Left kidney (tissue), 2 donors: ENCODE results near the gene MYPN. TPM values are rescaled to one million over a fixed set of nuclear protein-coding genes. Genes with fewer than 3 reads are reported as not detected.
"Not testable (repeated sequence)": the region's sequence is repeated elsewhere in the genome, so short reads cannot be mapped to it uniquely, and the experiment has no call there.

ENCODE experiments used
- DNase-seq: peaks from one replicate; pipeline ENCODE4 v3.0.0-alpha.2; 2013
- polyA plus RNA-seq: library from polyadenylated mRNA; unstranded; fragments of 120-200 nt; gene quantifications from one replicate; pipeline ENCODE4 v1.2.1, GENCODE V29; 2013; ENCODE audit not compliant: insufficient read length

Gene MYPN
- polyA plus RNA-seq, 1 donor, result 0.03 TPM

- DNase-seq, result no peak
Measured at GRCh38 chr10:68172324-68172723, 63.0 kb downstream of the MYPN start.

DNA sequence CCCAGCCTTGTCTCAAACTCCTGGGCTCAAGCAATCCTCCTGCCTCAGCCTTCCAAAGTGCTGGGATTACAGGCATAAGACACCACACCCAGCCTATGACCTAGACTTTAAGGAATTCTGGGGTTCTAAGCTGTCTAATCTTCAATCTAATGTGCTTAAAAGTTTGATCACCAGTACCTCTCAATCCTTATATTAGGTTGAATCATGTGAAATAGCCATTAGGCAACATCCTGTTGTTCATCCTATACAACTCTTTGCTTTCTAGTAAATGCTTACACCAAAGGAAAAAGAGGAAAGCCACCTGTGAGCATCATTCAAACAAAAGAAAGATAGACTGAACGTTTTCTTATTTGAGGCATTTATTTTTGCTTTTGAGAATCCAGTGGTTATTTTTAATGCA, 66.7 kb downstream of the MYPN start:
- DNase-seq, result no peak

DNA sequence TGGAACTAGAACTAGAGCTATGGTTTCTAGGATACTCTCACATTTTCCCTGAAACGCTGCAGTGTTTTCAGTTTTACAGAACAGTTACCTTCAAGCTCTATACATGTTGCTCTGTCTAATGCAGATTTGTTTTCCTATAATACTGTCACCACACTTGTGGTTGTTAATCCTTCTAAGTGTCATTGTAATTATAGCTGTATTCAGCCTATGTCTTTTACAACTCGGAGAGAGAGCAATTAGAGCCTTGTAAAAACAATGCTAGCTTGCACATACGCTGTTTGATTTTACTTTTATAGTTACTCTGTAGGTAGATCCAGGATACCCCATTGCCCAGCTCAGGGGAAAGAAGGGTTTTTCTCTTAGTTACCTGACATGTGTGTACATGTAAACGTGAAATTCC, 67.5 kb downstream of the MYPN start:
- no peak for DNase-seq

GRCh38 chr10:68178592-68178991, 69.3 kb downstream of the MYPN start:
- DNase-seq, result no peak

DNA sequence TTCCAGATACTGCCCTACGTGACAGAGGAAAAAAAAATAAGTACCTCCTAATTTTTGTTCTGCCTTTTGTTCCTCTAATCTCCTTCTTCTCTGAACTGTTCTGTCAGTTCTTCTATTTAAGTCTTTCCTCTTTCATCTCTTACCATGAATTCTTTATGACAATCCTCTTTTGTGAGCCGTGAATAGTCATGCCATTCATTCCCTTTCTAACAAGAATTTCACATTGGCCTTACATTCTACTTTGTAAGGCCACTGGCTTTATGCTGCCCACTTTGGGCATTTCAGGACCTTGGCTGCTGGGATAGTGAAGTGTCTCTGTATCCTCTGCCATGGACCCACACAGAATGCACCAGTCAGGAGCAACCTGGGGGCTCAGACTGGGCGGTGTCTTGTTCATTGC, 69.7 kb downstream of the MYPN start:
- no peak for DNase-seq

DNA sequence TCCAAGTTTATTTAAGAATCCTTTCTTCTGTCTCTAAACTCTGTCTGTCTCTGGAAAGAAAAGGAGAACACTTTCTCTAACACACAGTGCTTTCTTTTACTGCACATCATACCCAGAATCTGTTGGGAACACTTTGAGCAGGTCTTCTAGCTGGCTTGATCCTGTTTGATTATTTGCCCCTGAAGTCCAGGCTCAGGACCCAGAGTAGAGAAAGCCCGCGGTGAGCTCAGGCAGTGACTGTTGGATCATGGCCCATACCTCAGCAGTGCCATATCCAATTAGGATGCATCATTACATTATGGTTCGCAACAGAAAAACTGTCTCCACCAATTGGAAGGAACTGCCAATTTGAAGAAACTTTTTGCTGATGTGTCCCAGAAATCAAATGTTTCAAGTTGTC, 71.2 kb downstream of the MYPN start:
- no peak for DNase-seq

DNA sequence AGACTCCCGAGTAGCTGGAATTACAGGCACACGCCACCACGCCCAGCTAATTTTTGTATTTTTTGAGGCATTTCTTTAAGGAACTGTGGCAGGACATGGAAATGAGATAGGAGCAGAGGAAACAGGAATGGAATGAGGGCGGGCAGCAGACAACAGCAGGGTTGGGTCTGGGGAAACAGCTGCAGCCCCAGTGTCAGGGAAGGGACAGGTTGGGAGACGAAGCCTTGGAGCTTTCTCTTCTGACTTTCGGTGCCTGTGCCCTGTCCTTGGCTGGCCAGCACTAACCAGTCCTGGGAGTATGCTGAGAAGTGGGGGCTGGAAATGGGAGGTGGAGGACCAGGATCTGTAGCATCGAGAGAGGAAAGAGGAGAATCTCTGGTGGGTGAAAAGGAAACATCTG, 75.3 kb downstream of the MYPN start:
- no peak for DNase-seq

DNA sequence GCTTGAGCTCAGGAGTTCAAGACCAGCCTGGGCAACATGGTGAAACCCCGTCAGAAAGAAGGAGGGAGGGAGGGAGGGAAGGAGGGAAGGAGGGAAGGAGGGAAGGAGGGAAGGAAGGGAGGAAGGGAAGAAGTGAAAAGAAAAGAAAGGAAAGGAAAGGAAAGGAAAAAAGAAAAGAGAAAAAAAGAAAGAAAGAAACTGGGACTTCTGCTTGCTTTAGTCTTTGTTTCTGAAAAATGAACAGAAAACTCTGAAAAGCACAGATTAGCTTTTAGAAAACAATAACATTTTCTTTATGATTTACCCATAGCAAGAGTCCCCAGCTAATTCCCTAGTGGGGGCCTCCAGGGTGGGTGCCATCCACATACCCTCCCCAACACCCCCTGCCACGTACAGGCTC, 75.8 kb downstream of the MYPN start:
- DNase-seq, result no peak

DNA sequence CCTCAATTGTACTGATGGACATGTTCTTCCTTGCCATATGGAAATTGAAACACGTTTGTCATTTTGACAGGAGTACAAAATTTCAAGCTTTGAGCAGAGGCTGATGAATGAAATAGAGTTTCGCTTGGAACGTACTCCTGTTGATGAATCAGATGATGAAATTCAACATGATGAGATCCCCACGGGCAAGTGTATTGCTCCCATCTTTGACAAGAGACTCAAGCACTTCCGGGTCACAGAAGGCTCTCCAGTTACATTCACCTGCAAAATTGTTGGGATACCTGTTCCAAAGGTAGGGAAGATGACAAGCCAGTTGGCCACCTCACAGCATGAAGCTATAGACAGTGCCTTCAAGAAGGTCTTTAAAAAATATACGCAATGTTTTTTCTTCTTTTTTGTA, 79.5 kb downstream of the MYPN start:
- DNase-seq, result no peak

- DNase-seq, result no peak
Measured at GRCh38 chr10:68192113-68192512, 82.8 kb downstream of the MYPN start.

- no peak for DNase-seq
Measured at GRCh38 chr10:68194290-68194689, 85.0 kb downstream of the MYPN start.

GRCh38 chr10:68195776-68196175, 86.5 kb downstream of the MYPN start:
- not testable (repeated sequence) for DNase-seq

DNA sequence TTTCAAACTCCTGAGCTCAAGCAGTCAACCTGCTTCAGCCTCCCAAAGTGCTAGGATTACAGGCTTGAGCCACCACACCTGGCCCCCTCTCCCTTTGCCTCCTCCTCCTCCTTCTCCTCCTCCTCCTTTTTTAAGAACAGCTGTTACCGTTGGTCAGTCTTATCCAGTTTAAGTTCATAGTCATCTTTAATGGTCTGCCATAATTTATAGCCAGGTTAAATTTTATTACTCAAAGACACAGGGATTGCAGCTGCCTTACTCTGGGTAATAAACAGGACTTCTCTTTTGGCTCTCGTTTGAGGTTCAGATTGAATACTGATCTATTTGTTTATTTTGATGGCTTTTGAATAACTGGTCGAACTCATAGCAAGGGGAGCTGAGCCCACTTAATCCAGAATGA, 87.4 kb downstream of the MYPN start:
- DNase-seq, result peak; percentile 57

DNA sequence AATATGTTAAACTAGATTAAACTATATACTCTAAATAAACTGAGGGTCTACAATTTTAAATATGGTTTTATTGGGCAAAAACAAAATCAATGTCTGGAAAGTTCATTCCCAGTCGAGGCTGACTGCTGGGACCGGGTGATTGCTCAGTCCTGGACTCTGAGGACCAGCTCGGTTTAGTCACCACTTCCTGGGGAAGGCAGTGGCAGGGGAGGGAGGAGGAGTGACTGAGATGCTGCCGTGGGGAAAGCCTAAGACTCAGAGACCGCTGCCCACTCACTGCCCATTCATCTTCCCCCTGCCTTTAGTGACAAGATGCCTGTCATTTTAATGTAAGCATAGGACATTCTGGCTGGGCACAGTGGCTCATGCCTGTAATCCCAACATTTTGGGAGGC, 93.7 kb downstream of the MYPN start:
- no peak for DNase-seq

- DNase-seq, result peak; percentile 63
Measured at GRCh38 chr10:68208424-68209042, 99.2 kb downstream of the MYPN start.

DNA sequence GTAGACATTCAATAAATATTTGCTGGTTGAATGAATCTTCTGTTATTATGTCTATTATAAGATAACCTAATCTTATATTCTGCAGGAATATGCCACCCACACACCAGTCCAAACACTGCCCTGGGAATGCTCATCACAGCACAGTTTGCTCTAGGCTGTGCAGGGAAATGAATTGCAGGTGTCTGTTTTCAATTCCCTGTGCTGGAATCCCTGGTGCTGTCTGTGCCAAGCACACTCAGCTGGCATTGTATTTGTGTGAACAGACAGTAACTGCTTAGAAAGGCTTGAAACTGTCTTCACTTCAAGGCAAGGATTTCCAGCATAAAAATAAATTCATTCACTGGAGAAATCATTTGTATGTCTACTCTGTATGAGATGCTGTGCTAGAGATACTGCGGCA, 102.4 kb downstream of the MYPN start:
- no peak for DNase-seq

GRCh38 chr10:68212721-68213352, 103.5 kb downstream of the MYPN start:
- DNase-seq, result no peak

DNA sequence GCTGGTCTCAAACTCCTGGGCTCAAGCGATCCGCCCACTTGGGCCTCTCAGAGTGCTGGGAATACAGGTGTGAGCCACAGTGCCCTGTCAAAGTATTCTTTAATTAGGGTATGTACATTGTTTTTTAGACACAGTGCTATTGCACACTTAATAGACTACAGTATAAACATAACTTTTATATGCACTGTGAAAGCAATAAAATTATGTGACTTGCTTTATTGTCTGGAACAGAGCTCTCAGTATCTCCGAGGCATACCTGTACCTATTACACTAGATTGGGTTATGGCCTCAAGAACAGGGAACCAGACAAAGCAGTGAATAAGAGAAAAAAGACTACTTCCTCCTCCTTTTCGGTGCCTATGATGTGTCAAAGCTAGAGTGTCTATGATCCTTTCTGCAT, 109.5 kb downstream of the MYPN start:
- no peak for DNase-seq

DNA sequence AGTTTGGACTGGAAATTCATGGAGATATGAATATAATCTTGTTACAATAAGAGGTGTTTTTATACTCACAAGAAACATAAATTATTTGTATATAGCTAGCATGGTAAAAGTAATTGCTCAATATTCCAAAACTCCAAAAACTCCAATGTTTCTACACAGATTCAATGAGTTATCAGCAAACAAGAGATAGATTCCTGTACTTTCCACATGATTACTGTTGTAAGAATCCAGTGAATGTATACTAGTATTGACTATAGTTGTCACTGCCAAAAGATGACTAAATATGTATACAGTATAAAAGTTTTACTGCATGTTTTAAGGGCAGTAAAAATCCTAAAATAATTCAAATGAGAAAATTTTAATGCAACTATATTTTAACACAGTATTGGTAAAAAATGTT, 111.9 kb downstream of the MYPN start:
- no peak for DNase-seq

DNA sequence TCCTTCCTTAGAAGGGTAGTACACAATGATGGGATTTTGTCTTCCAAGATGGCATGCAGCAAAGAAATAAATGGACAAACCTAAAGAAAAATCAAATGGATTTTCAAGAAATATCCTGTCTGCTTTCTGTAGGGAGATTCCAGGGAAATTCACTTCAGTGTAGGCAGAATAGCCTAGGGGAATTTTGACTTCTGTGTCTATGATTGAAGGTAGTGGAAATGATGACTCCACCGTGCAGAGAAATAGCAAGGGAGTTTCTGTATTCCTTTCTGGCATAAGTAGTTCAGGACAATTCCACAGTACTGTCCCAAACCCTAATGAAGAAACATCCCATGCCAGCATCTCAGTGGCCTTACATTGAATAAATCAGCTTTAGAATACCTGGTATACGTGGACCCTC, 113.1 kb downstream of the MYPN start:
- DNase-seq, result no peak

- no peak for DNase-seq
Measured at GRCh38 chr10:68223535-68224165, 114.4 kb downstream of the MYPN start.

- no peak for DNase-seq
Measured at GRCh38 chr10:68224810-68225209, 115.5 kb downstream of the MYPN start.

DNA sequence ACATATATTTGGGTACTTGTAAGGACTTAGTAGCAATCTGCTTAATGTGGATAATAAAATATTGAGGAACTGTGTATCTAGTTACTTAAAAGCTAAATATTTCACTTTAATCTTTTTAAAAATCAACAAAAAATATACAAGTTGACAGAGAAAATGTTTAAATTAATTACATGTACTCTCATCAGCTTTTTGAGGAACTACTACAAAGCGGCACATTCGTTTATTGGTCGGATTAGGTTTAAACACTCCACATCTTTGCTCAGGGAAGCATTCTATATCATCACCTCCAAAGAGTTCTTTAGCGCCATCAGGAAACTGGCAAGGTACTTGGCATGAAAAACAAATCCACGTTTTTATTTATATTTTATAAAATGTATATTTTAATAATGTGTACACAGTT, 121.0 kb downstream of the MYPN start:
- no peak for DNase-seq
